ENCODE measurements around the gene PAXIP1.

GRCh38 chr7:155003376-155004214 lies 671 bp upstream of the PAXIP1 start:
- no peak for TF ChIP-seq CTCF (IDR thresholded peaks at IDR 0.05; ENCODE audit: low read length)
- TF ChIP-seq EZH2phosphoT487 (IDR thresholded peaks at IDR 0.05; ENCODE audit: low read length), result no peak

Measured in MM.1S (cell line).